C1 segment of cervical spinal cord (tissue), 14 donors: ENCODE results near the gene HS6ST1.

ENCODE experiments used
- DNase-seq, 14 donors: peaks; one replicate each; lab custom pipeline; 2025; lab: John Stamatoyannopoulos, UW

Gene HS6ST1

GRCh38 chr2:128237911-128238697 lies 80.6 kb downstream of the HS6ST1 start:
- DNase-seq: peak in 7 of 14 donors; percentile 18 to 60 (median 30)

GRCh38 chr2:128237081-128237534 lies 81.6 kb downstream of the HS6ST1 start:
- DNase-seq: peak in 1 of 14 donors; percentile 78

GRCh38 chr2:128236491-128237035 lies 82.1 kb downstream of the HS6ST1 start:
- peak in 1 of 14 donors; percentile 21 for DNase-seq

GRCh38 chr2:128235581-128235980 lies 83.1 kb downstream of the HS6ST1 start:
- DNase-seq: no peak

- no peak for DNase-seq
These were observed 84.1 kb downstream of the HS6ST1 start for GRCh38 chr2:128234613-128235012.

GRCh38 chr2:128233790-128234395 lies 84.8 kb downstream of the HS6ST1 start:
- DNase-seq: no peak

GRCh38 chr2:128232965-128233789 lies 85.5 kb downstream of the HS6ST1 start:
- peak; percentile 16 to 86 (median 75) for DNase-seq

GRCh38 chr2:128228894-128229293 lies 89.8 kb downstream of the HS6ST1 start:
- DNase-seq: no peak

GRCh38 chr2:128227862-128228261 lies 90.8 kb downstream of the HS6ST1 start:
- no peak for DNase-seq

GRCh38 chr2:128219891-128220290 lies 98.8 kb downstream of the HS6ST1 start:
- DNase-seq: peak in 1 of 14 donors; percentile 13

GRCh38 chr2:128217671-128218070 lies 101.0 kb downstream of the HS6ST1 start:
- no peak for DNase-seq

GRCh38 chr2:128215897-128216642 lies 102.6 kb downstream of the HS6ST1 start:
- no peak for DNase-seq
